Keratinocyte (primary cell): ENCODE measurements around the gene CDH15. TPM values are rescaled to one million over a fixed set of nuclear protein-coding genes. Genes with fewer than 3 reads are reported as not detected.

ENCODE experiments used
- DNase-seq: peaks from one replicate; pipeline ENCODE4 v3.0.0-alpha.2; 2011; ENCODE audit warnings: low read depth, missing footprints, low spot score
- FAIRE-seq: peaks from 2 replicates; lab custom pipeline; 2011; peaks lifted over from hg19 to GRCh38; lab: Jason Lieb, UNC
- H2AFZ ChIP-seq: 2 replicates; pipeline ENCODE4 v1.6.0; 2012; ENCODE audit warnings: low read length, control low read depth, inconsistent platforms; ENCODE audit not compliant: control insufficient read depth
- H3K27ac ChIP-seq: 2 replicates; pipeline ENCODE4 v1.5.1; 2011; ENCODE audit warnings: low read length; ENCODE audit not compliant: control insufficient read depth, insufficient read depth
- H3K27me3 ChIP-seq: 3 replicates; pipeline ENCODE4 v1.6.0; 2011; ENCODE audit warnings: low read length; ENCODE audit not compliant: control insufficient read depth, insufficient read depth; ENCODE audit errors: extremely low read depth
- H3K36me3 ChIP-seq, 2 experiments: 2 replicates in 1 of 2; 3 replicates in 1 of 2; pipeline ENCODE4 v1.5.1; 2011; ENCODE audit warnings: low read length in 2 of 2, mild to moderate bottlenecking in 1 of 2; ENCODE audit not compliant: control insufficient read depth in 2 of 2, insufficient read depth in 2 of 2; ENCODE audit errors: extremely low read depth in 1 of 2
- H3K4me1 ChIP-seq: 3 replicates; pipeline ENCODE4 v1.5.1; 2011; ENCODE audit warnings: low read length; ENCODE audit not compliant: control insufficient read depth, insufficient read depth; ENCODE audit errors: extremely low read depth
- H3K4me2 ChIP-seq: 3 replicates; pipeline ENCODE4 v1.6.0; 2011; ENCODE audit warnings: low read depth, low read length; ENCODE audit not compliant: control insufficient read depth, insufficient read depth; ENCODE audit errors: extremely low read depth
- H3K4me3 ChIP-seq, 3 experiments: fragments of 200-600 bp in 1 of 3; sonication (generic) in 1 of 3; 2 replicates in 2 of 3; 3 replicates in 1 of 3; pipeline ENCODE4 v1.5.1; 2011 to 2016; ENCODE audit warnings: low read length in 3 of 3, mild to moderate bottlenecking in 3 of 3, control low read depth in 2 of 3, inconsistent platforms in 1 of 3, low read depth in 1 of 3, mixed read lengths in 1 of 3, mixed run types in 1 of 3, moderate library complexity in 1 of 3; ENCODE audit not compliant: control insufficient read depth in 2 of 3, insufficient read depth in 2 of 3; ENCODE audit errors: extremely low read depth in 1 of 3
- H3K79me2 ChIP-seq: 2 replicates; pipeline ENCODE4 v1.6.0; 2012; ENCODE audit warnings: low read length; ENCODE audit not compliant: control insufficient read depth, insufficient read depth
- H3K9ac ChIP-seq: 3 replicates; pipeline ENCODE4 v1.6.0; 2011; ENCODE audit warnings: low read length; ENCODE audit not compliant: control insufficient read depth, insufficient read depth; ENCODE audit errors: extremely low read depth
- H3K9me1 ChIP-seq: 3 replicates; pipeline ENCODE4 v1.6.0; 2011; ENCODE audit warnings: low read length; ENCODE audit not compliant: control insufficient read depth, insufficient read depth; ENCODE audit errors: extremely low read depth
- H3K9me3 ChIP-seq: 2 replicates; pipeline ENCODE4 v1.5.1; 2012; ENCODE audit warnings: low read depth, low read length; ENCODE audit not compliant: control insufficient read depth
- H4K20me1 ChIP-seq: 3 replicates; pipeline ENCODE4 v1.6.0; 2011; ENCODE audit warnings: low read length; ENCODE audit not compliant: control insufficient read depth, insufficient read depth; ENCODE audit errors: extremely low read depth
- EZH2 ChIP-seq: IDR thresholded peaks from one replicate; pipeline ENCODE4 v1.6.1; 2012; ENCODE audit warnings: inconsistent platforms, mild to moderate bottlenecking, low read length, moderate library complexity
- dilution Hi-C: fragments of 300-500 bp; cut with MboI; formaldehyde crosslinking; loops from one replicate; pipeline ENCODE4 v1.7.0; 2020; ENCODE audit warnings: low sequenced_read_pairs; ENCODE audit not compliant: extremely low pct_ligation_motif_present
- polyA plus RNA-seq, 5 experiments: library from polyadenylated mRNA; depleted of rRNA in 3 of 5; stranded (reverse) in 3 of 5; stranded (forward) in 1 of 5; unstranded in 1 of 5; fragments of >200 nt; gene quantifications; 1 replicate in 1 of 5; 2 replicates in 3 of 5; 3 replicates in 1 of 5; pipeline versions ENCODE4 v1.2.1 to v1.2.3, GENCODE V29; 2011 to 2012; ENCODE audit warnings: missing spikeins in 2 of 5, low read depth in 1 of 5, low replicate concordance in 1 of 5
- TF ChIP-seq, protein P1 (sequence below), 3 experiments: IDR thresholded peaks in 1 of 3; conservative IDR thresholded peaks in 1 of 3; optimal IDR thresholded peaks in 1 of 3; 2 replicates in 2 of 3; 3 replicates in 1 of 3; pipeline versions ENCODE3 to v1.5.1; 2011; ENCODE audit warnings: low read length in 3 of 3, mild to moderate bottlenecking in 3 of 3, moderate library complexity in 2 of 3, control low read depth in 1 of 3, inconsistent platforms in 1 of 3; ENCODE audit not compliant: insufficient read depth in 2 of 3; ENCODE audit errors: extremely low read depth in 1 of 3

The CDH15 gene
- polyA plus RNA-seq, 1 donor (not counting 4 experiments of a cell fraction or from before 2014, with no cell fraction given): not detected

DNA sequence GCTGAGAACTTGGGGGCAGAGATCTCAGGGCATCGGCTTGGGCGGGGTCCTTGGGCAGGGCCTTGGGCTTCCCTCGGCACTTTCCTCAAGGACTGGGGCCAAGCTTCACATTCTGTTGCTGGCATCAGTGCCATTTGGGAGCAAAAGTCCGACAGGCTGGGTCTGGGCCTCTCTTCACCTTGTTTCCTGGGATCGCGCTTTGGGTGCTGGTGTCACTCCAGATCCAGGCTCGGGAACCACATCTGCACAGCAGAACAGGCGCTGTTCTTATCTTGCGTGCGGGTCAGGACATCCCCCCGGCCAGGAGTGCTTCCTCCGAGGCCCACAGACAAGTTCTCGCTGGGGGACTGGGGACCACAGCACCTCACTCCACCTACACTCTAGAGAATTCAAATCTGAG, 31.1 kb upstream of the CDH15 start:
- no peaks in the 10 kb centered on the region for H3K27me3 ChIP-seq
- H3K9ac ChIP-seq: no peak overlapping the region
- H3K9me3 ChIP-seq: no peaks in the 10 kb centered on the region
- DNase-seq (no peak), FAIRE-seq (no peak)
- H3K79me2 ChIP-seq: no peaks in the 10 kb centered on the region
- no peak overlapping the region for H2AFZ ChIP-seq
- no peaks in the 10 kb centered on the region for H3K4me1 ChIP-seq
- H4K20me1 ChIP-seq: no peaks in the 10 kb centered on the region
- H3K27ac ChIP-seq: no peak overlapping the region
- H3K36me3 ChIP-seq: peaks cover 0 to 5% of the 10 kb centered on the region in 2 experiments
- H3K4me2 ChIP-seq: no peak overlapping the region
- no peak for TF ChIP-seq EZH2
- TF ChIP-seq, protein P1, sequence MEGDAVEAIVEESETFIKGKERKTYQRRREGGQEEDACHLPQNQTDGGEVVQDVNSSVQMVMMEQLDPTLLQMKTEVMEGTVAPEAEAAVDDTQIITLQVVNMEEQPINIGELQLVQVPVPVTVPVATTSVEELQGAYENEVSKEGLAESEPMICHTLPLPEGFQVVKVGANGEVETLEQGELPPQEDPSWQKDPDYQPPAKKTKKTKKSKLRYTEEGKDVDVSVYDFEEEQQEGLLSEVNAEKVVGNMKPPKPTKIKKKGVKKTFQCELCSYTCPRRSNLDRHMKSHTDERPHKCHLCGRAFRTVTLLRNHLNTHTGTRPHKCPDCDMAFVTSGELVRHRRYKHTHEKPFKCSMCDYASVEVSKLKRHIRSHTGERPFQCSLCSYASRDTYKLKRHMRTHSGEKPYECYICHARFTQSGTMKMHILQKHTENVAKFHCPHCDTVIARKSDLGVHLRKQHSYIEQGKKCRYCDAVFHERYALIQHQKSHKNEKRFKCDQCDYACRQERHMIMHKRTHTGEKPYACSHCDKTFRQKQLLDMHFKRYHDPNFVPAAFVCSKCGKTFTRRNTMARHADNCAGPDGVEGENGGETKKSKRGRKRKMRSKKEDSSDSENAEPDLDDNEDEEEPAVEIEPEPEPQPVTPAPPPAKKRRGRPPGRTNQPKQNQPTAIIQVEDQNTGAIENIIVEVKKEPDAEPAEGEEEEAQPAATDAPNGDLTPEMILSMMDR (optimal IDR thresholded peaks at IDR 0.05 in 1 of 3, IDR thresholded peaks at IDR 0.05 in 1 of 3, conservative IDR thresholded peaks at IDR 0.05 in 1 of 3; ENCODE audit: extremely low read depth in 1 of 3, insufficient read depth in 2 of 3, low read length in 3 of 3): no peak
- no peak overlapping the region for H3K4me3 ChIP-seq
- no peaks in the 10 kb centered on the region for H3K9me1 ChIP-seq
- dilution Hi-C loops: no loop called here

DNA sequence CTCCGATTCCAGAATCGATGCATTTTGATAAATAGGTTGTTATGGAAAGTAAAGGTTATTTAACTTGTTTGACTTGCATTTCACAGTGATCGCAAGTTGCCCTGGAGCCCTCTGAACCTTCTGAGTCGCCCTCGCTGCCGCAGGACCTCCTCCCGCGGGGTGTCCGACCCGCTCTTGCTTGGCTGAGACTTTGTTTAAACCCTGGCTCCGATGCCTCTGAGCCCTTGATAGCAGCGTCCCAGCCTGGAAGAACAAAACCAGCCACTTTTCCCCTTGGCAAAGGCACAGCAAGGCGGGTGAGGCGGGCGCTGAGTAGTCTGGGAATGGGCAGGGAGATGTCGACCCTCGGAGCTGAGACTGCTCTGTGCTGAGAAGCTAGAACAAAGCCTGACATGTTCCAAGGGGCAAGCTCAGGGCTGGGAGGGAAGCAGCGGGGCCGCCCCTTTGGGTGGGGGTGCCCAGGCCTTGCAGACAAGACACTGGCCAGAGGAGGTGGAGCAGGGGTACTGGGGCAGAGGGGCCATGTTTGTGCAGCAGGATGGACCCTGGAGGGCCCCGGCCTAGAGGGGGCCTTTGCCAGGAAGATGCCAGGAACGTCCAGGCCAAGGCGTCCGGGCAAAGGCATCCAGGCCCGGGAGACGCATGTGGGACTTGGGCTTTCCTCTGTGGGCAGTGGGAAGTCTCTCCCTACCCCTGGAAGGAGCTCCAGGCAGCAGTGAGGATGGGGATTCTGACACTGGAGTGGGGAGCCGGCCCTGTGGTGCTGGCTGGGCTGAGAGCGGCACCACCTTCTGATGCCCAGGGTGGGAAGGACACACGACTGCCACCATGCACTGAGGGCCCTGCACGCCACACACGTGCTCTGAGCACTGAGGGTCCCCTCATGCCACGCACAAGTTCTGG, 30.3 kb upstream of the CDH15 start:
- no peaks in the 10 kb centered on the region for H3K4me1 ChIP-seq
- dilution Hi-C loops: no loop called here
- TF ChIP-seq, protein P1 (optimal IDR thresholded peaks at IDR 0.05 in 1 of 3, IDR thresholded peaks at IDR 0.05 in 1 of 3, conservative IDR thresholded peaks at IDR 0.05 in 1 of 3; ENCODE audit: extremely low read depth in 1 of 3, insufficient read depth in 2 of 3, low read length in 3 of 3): no peak
- no peak for TF ChIP-seq EZH2
- DNase-seq (no peak), FAIRE-seq (no peak)
- no peaks in the 10 kb centered on the region for H3K9me3 ChIP-seq
- no peak overlapping the region for H2AFZ ChIP-seq
- no peaks in the 10 kb centered on the region for H3K27me3 ChIP-seq
- H3K9ac ChIP-seq: no peak overlapping the region
- H4K20me1 ChIP-seq: no peaks in the 10 kb centered on the region
- H3K79me2 ChIP-seq: no peaks in the 10 kb centered on the region
- H3K4me3 ChIP-seq: no peak overlapping the region
- peaks cover 3 to 5% of the 10 kb centered on the region in 2 experiments for H3K36me3 ChIP-seq
- H3K27ac ChIP-seq: no peak overlapping the region
- H3K4me2 ChIP-seq: no peak overlapping the region
- no peaks in the 10 kb centered on the region for H3K9me1 ChIP-seq
